Measurements from ENCODE around the gene EDDM13.
"Not testable (repeated sequence)": the region's sequence is repeated elsewhere in the genome, so short reads cannot be mapped to it uniquely, and the experiment has no call there.

GRCh38 chr19:56335371-56335770 lies 62.8 kb downstream of the EDDM13 start:
- TF ChIP-seq CTCF (IDR thresholded peaks at IDR 0.05 in 4 of 5, conservative IDR thresholded peaks at IDR 0.05 in 1 of 5); POLR2A (IDR thresholded peaks at IDR 0.05): not testable (repeated sequence)
